Upper lobe of left lung (tissue), 6 donors: ENCODE results near the gene COL15A1. TPM values are rescaled to one million over a fixed set of nuclear protein-coding genes. Genes with fewer than 3 reads are reported as not detected.

Experiments used
- ATAC-seq, 2 donors: fragments of 200-7000 bp; cut with Tn5 transposase; one replicate each; pipeline ENCODE4 v1.9.1; 2022; ENCODE audit warnings: mild to moderate bottlenecking in 2 of 2, moderate library complexity in 2 of 2; ENCODE audit not compliant: low FRiP score in 2 of 2
- DNase-seq, 2 donors: peaks; one replicate each; pipeline ENCODE4 v3.0.0-alpha.2; 2019 to 2020
- H3K27ac ChIP-seq, 4 donors: fragments of 200-600 bp; sonication (generic); one replicate each; pipeline ENCODE4 v1.5.1; 2016 to 2019
- H3K27me3 ChIP-seq, 4 donors: fragments of 200-600 bp; sonication (generic); one replicate each; pipeline ENCODE4 v1.5.1; 2017 to 2019
- H3K36me3 ChIP-seq, 4 donors: fragments of 200-600 bp; sonication (generic); one replicate each; pipeline ENCODE4 v1.5.1; 2016 to 2019
- H3K4me1 ChIP-seq, 4 donors: fragments of 200-600 bp; sonication (generic); one replicate each; pipeline ENCODE4 v1.5.1; 2018 to 2019
- H3K4me3 ChIP-seq, 4 donors: fragments of 200-600 bp; sonication (generic); one replicate each; pipeline ENCODE4 v1.5.1; 2017 to 2019; ENCODE audit warnings: mild to moderate bottlenecking in 2 of 4, moderate library complexity in 1 of 4
- H3K9me3 ChIP-seq, 4 donors: fragments of 200-600 bp; sonication (generic); one replicate each; pipeline ENCODE4 v1.5.1; 2018 to 2019
- CTCF ChIP-seq, 6 experiments: fragments of 450-650 bp in 4 of 6; fragments of 200-600 bp in 2 of 6; sonication (generic) in 2 of 6; IDR thresholded peaks; one replicate each; pipeline ENCODE4 v1.5.1; 2016 to 2019; ENCODE audit warnings: antibody characterized with exemption in 6 of 6
- EP300 ChIP-seq, 4 donors: sonication (generic); formaldehyde crosslinking; IDR thresholded peaks; one replicate each; pipeline ENCODE4 v1.5.1; 2017; ENCODE audit warnings: antibody characterized with exemption in 4 of 4, control low read depth in 2 of 4
- POLR2A ChIP-seq, 4 donors: fragments of 450-650 bp; IDR thresholded peaks; one replicate each; pipeline ENCODE4 v1.5.1; 2016 to 2017; ENCODE audit warnings: antibody characterized with exemption in 4 of 4, mild to moderate bottlenecking in 2 of 4
- POLR2AphosphoS5 ChIP-seq, 2 donors: sonication (generic); formaldehyde crosslinking; IDR thresholded peaks; one replicate each; pipeline ENCODE4 v1.5.1; 2017; ENCODE audit warnings: antibody characterized with exemption in 2 of 2
- WGBS, 2 donors: methylation state at CpG; one replicate each; pipeline ENCODE4 v1.1.5; 2017 to 2018; 5-methylcytosine and 5-hydroxymethylcytosine counted together
- total RNA-seq, 6 donors: library from RNA; depleted of rRNA in 4 of 6; stranded (reverse); fragments of >200 nt in 4 of 6; gene quantifications; one replicate each; pipeline versions ENCODE4 v1.1.0 to v1.2.1, GENCODE V29; 2016 to 2021
- donor health status: DM: no; HTN: no; CAD: no; lungs with moderate emphysema.
- donor health status: DM: no; HTN: yes; CAD: no; lungs with severe emphysema.

Gene COL15A1
- total RNA-seq, 6 donors from 2014 or later: 1.0 to 17.9 (median 2.7) TPM

- no peak overlapping the region for H3K27ac ChIP-seq
Observed at GRCh38 chr9:98962861-98963260, 19.2 kb downstream of the COL15A1 start.

GRCh38 chr9:98964201-98964600 is 20.5 kb downstream of the COL15A1 start:
- WGBS, 2 donors: 80 to 85% methylated on average over 2 of the region's 2 CpGs
- H3K4me3 ChIP-seq: no peak overlapping the region
- no peaks in the 10 kb centered on the region for H3K36me3 ChIP-seq
- TF ChIP-seq EP300 (IDR thresholded peaks at IDR 0.05) (no peak), POLR2A (IDR thresholded peaks at IDR 0.05) (no peak), CTCF (IDR thresholded peaks at IDR 0.05) (no peak), POLR2AphosphoS5 (IDR thresholded peaks at IDR 0.05) (no peak)
- no peaks in the 10 kb centered on the region for H3K9me3 ChIP-seq
- H3K4me1 ChIP-seq: peaks cover 0 to 4% (median 0%) of the 10 kb centered on the region in 4 donors
- peak overlapping the region in 2 of 4 donors; percentile 6 to 53 for H3K27ac ChIP-seq
- H3K27me3 ChIP-seq: no peaks in the 10 kb centered on the region
- ATAC-seq (no peak), DNase-seq (no peak)

More at GRCh38 chr9:98962861-98963260, 19.2 kb downstream of the COL15A1 start:
- no peaks in the 10 kb centered on the region for H3K9me3 ChIP-seq
- 70 to 93% methylated on average over 5 of the region's 5 CpGs for WGBS, 2 donors
- peaks cover 0 to 4% (median 0%) of the 10 kb centered on the region in 4 donors for H3K4me1 ChIP-seq
- H3K4me3 ChIP-seq: no peak overlapping the region
- DNase-seq: no peak
- no peaks in the 10 kb centered on the region for H3K36me3 ChIP-seq
- TF ChIP-seq EP300 (IDR thresholded peaks at IDR 0.05) (no peak), POLR2AphosphoS5 (IDR thresholded peaks at IDR 0.05) (no peak), CTCF (IDR thresholded peaks at IDR 0.05) (no peak), POLR2A (IDR thresholded peaks at IDR 0.05) (no peak)
- H3K27me3 ChIP-seq: no peaks in the 10 kb centered on the region
- ATAC-seq: no peak

- H3K27ac ChIP-seq: peak overlapping the region in 2 of 4 donors; percentile 6 to 53
- no peaks in the 10 kb centered on the region for H3K9me3 ChIP-seq
- no peaks in the 10 kb centered on the region for H3K27me3 ChIP-seq
- 70 to 86% methylated on average over 4 to 7 of the region's 7 CpGs for WGBS, 2 donors
- ATAC-seq: no peak
- no peaks in the 10 kb centered on the region for H3K36me3 ChIP-seq
- H3K4me3 ChIP-seq: no peak overlapping the region
- H3K4me1 ChIP-seq: peaks cover 0 to 4% (median 0%) of the 10 kb centered on the region in 4 donors
- DNase-seq: no peak
- TF ChIP-seq CTCF (IDR thresholded peaks at IDR 0.05) (no peak), POLR2AphosphoS5 (IDR thresholded peaks at IDR 0.05) (no peak), POLR2A (IDR thresholded peaks at IDR 0.05) (no peak), EP300 (IDR thresholded peaks at IDR 0.05) (no peak)
Observed at GRCh38 chr9:98964911-98965336, 21.2 kb downstream of the COL15A1 start.

- peaks cover 0 to 4% (median 0%) of the 10 kb centered on the region in 4 donors for H3K4me1 ChIP-seq
- H3K27ac ChIP-seq: no peak overlapping the region
- ATAC-seq (no peak), DNase-seq (no peak)
- 83 to 84% methylated on average over 3 to 4 of the region's 4 CpGs for WGBS, 2 donors
- no peak overlapping the region for H3K4me3 ChIP-seq
- no peaks in the 10 kb centered on the region for H3K36me3 ChIP-seq
- no peaks in the 10 kb centered on the region for H3K27me3 ChIP-seq
- no peaks in the 10 kb centered on the region for H3K9me3 ChIP-seq
- no peak for TF ChIP-seq POLR2AphosphoS5 (IDR thresholded peaks at IDR 0.05)
- no peak for TF ChIP-seq POLR2A (IDR thresholded peaks at IDR 0.05)
- TF ChIP-seq CTCF (IDR thresholded peaks at IDR 0.05): no peak
Observed at GRCh38 chr9:98966676-98967075, 23.0 kb downstream of the COL15A1 start.

- 93 to 97% methylated on average over 3 to 4 of the region's 4 CpGs for WGBS, 2 donors
Observed at GRCh38 chr9:98967257-98967656, 23.6 kb downstream of the COL15A1 start.

More at GRCh38 chr9:98967257-98967656, 23.6 kb downstream of the COL15A1 start:
- H3K4me1 ChIP-seq: peaks cover 0 to 4% (median 0%) of the 10 kb centered on the region in 4 donors
- no peaks in the 10 kb centered on the region for H3K36me3 ChIP-seq
- H3K9me3 ChIP-seq: no peaks in the 10 kb centered on the region
- ATAC-seq (no peak), DNase-seq (no peak)
- no peak overlapping the region for H3K4me3 ChIP-seq
- no peaks in the 10 kb centered on the region for H3K27me3 ChIP-seq
- TF ChIP-seq CTCF (IDR thresholded peaks at IDR 0.05): no peak
- no peak for TF ChIP-seq POLR2A (IDR thresholded peaks at IDR 0.05)
- no peak for TF ChIP-seq POLR2AphosphoS5 (IDR thresholded peaks at IDR 0.05)
- no peak for TF ChIP-seq EP300 (IDR thresholded peaks at IDR 0.05)
- H3K27ac ChIP-seq: no peak overlapping the region
